KMS-11 (cell line): Measurements from ENCODE around the gene ODAD2.

Experiments
- H2AFZ ChIP-seq: fragments of 200-600 bp; sonication (generic); 2 replicates; pipeline ENCODE4 v1.6.1; 2016; ENCODE audit warnings: antibody characterized with exemption, mixed run types, low read depth
- H3K27ac ChIP-seq: fragments of 200-600 bp; sonication (generic); 2 replicates; pipeline ENCODE4 v1.6.1; 2016; ENCODE audit warnings: mild to moderate bottlenecking, mixed run types
- H3K27me3 ChIP-seq: fragments of 200-600 bp; sonication (generic); 2 replicates; pipeline ENCODE4 v1.6.1; 2017; ENCODE audit warnings: mild to moderate bottlenecking, low read depth, mixed run types, moderate library complexity; ENCODE audit not compliant: insufficient read depth
- H3K36me3 ChIP-seq: fragments of 200-600 bp; sonication (generic); 2 replicates; pipeline ENCODE4 v1.6.1; 2017; ENCODE audit warnings: mild to moderate bottlenecking, mixed run types; ENCODE audit not compliant: insufficient read depth
- H3K4me1 ChIP-seq: fragments of 200-600 bp; sonication (generic); 2 replicates; pipeline ENCODE4 v1.6.1; 2016; ENCODE audit warnings: mild to moderate bottlenecking, low read depth, mixed run types; ENCODE audit not compliant: poor library complexity, severe bottlenecking
- H3K4me2 ChIP-seq: fragments of 200-600 bp; sonication (generic); 2 replicates; pipeline ENCODE4 v1.7.0; 2016; ENCODE audit warnings: mild to moderate bottlenecking, mixed run types
- H3K4me3 ChIP-seq: fragments of 200-600 bp; sonication (generic); IDR thresholded peaks from 2 replicates; pipeline ENCODE4 v1.6.1; 2017; ENCODE audit warnings: low read depth, low read length, mixed read lengths; ENCODE audit not compliant: insufficient read depth
- H3K79me2 ChIP-seq: fragments of 200-600 bp; sonication (generic); 2 replicates; pipeline ENCODE4 v1.6.1; 2016; ENCODE audit warnings: low read depth, mixed run types; ENCODE audit not compliant: insufficient read depth
- H3K9ac ChIP-seq: fragments of 200-600 bp; sonication (generic); 2 replicates; pipeline ENCODE4 v1.6.1; 2016; ENCODE audit warnings: mild to moderate bottlenecking, mixed run types
- H4K20me1 ChIP-seq: fragments of 200-600 bp; sonication (generic); 2 replicates; pipeline ENCODE4 v1.6.1; 2016; ENCODE audit warnings: mild to moderate bottlenecking, mixed run types; ENCODE audit not compliant: insufficient read depth
- CTCF ChIP-seq: fragments of 200-600 bp; sonication (generic); conservative IDR thresholded peaks from 2 replicates; pipeline ENCODE4 v1.6.1; 2017; ENCODE audit warnings: low read depth, mild to moderate bottlenecking, antibody characterized with exemption, low read length, moderate library complexity, mixed read lengths

ODAD2 gene

GRCh38 chr10:28012990-28013515 is 14.2 kb upstream of the ODAD2 start:
- no peak overlapping the region for H3K27ac ChIP-seq
- no peaks in the 10 kb centered on the region for H4K20me1 ChIP-seq
- H3K9ac ChIP-seq: no peak overlapping the region
- no peaks in the 10 kb centered on the region for H3K79me2 ChIP-seq
- no peak overlapping the region for H3K4me3 ChIP-seq
- H3K4me1 ChIP-seq: peaks cover 31% of the 10 kb centered on the region
- H2AFZ ChIP-seq: no peak overlapping the region
- no peaks in the 10 kb centered on the region for H3K27me3 ChIP-seq
- no peak for TF ChIP-seq CTCF
- no peaks in the 10 kb centered on the region for H3K36me3 ChIP-seq
- no peak overlapping the region for H3K4me2 ChIP-seq

- H3K36me3 ChIP-seq: no peaks in the 10 kb centered on the region
- no peak overlapping the region for H3K9ac ChIP-seq
- TF ChIP-seq CTCF: no peak
- peaks cover 22% of the 10 kb centered on the region for H3K4me1 ChIP-seq
- H3K79me2 ChIP-seq: no peaks in the 10 kb centered on the region
- no peak overlapping the region for H3K27ac ChIP-seq
- no peak overlapping the region for H3K4me3 ChIP-seq
- H2AFZ ChIP-seq: no peak overlapping the region
- H3K4me2 ChIP-seq: no peak overlapping the region
- no peaks in the 10 kb centered on the region for H4K20me1 ChIP-seq
- H3K27me3 ChIP-seq: no peaks in the 10 kb centered on the region
These were observed 11.9 kb upstream of the ODAD2 start for GRCh38 chr10:28010821-28011220.

GRCh38 chr10:28008054-28008453 is 9.2 kb upstream of the ODAD2 start:
- Histone ChIP-seq H3K9ac (no peak overlapping the region), H3K4me2 (no peak overlapping the region), H3K27me3 (no peaks in the 10 kb centered on the region), H4K20me1 (no peaks in the 10 kb centered on the region), H3K27ac (no peak overlapping the region), H3K36me3 (no peaks in the 10 kb centered on the region), H3K79me2 (no peaks in the 10 kb centered on the region), H3K4me1 (no peaks in the 10 kb centered on the region), H3K4me3 (no peak overlapping the region), H2AFZ (no peak overlapping the region)
- no peak for TF ChIP-seq CTCF

GRCh38 chr10:28001353-28001752 is 2.5 kb upstream of the ODAD2 start:
- Histone ChIP-seq H2AFZ (no peak overlapping the region), H3K79me2 (no peaks in the 10 kb centered on the region), H3K4me3 (no peak overlapping the region), H3K9ac (no peak overlapping the region), H3K27ac (no peak overlapping the region), H3K4me2 (no peak overlapping the region), H3K36me3 (no peaks in the 10 kb centered on the region), H3K4me1 (peaks cover 5% of the 10 kb centered on the region), H3K27me3 (no peaks in the 10 kb centered on the region), H4K20me1 (no peaks in the 10 kb centered on the region)
- no peak for TF ChIP-seq CTCF
